GM12872 (cell line): ENCODE data around the gene IL10RB.
A peak's percentile ranks its signal among the peaks of the same experiment; 100 is the strongest.

ENCODE experiments used
- CTCF ChIP-seq: IDR thresholded peaks from 3 replicates; pipeline ENCODE4 v1.5.1; 2011; ENCODE audit warnings: low read depth, mild to moderate bottlenecking, low read length, moderate library complexity; ENCODE audit not compliant: insufficient read depth

Gene IL10RB

GRCh38 chr21:33262921-33263320, 3.2 kb upstream of the IL10RB start:
- TF ChIP-seq CTCF = no peak

- TF ChIP-seq CTCF = no peak
These were observed 1.6 kb upstream of the IL10RB start for GRCh38 chr21:33264561-33264960.

- TF ChIP-seq CTCF = peak; percentile 35; the same call in 2 of the 3 replicates
These were observed 510 bp upstream of the IL10RB start for GRCh38 chr21:33265664-33266049.

DNA sequence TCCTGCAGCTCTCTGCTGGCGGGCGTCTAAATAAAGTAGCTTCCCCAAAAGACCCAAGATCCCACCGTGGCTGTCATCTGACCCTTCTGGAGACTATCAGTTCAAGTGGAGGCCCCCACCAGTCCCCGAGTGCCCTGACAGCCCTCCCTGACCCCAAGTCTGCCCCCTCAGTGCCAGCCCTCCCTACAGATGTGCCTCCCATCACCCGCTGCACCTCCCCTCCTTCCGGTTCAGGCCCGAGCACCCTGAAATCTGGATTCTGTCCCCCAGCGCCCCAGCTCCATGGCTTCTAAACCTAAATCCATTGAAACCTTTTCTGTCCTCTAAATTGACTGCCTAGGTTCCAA, 595 bp downstream of the IL10RB start:
- TF ChIP-seq CTCF = no peak

DNA sequence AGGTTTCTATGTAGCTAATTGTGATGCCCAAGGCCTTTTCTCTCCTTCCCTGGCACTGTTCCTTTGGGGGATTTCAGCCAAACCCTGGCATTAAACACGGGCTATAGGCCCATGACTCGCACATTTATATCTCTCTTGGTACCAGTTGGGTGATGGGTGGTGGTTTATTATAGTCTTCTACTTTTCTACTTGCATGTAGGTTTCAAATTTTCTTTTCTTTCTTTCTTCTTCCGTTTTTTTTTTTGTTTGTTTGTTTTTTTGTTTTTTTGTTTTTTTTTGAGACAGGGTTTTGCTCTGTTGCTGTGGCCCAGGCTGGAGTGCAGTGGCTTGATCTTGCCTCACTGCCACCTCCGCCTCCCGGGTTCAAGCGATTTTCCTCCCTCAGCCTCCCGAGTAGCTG, 1.1 kb downstream of the IL10RB start:
- TF ChIP-seq CTCF = no peak

DNA sequence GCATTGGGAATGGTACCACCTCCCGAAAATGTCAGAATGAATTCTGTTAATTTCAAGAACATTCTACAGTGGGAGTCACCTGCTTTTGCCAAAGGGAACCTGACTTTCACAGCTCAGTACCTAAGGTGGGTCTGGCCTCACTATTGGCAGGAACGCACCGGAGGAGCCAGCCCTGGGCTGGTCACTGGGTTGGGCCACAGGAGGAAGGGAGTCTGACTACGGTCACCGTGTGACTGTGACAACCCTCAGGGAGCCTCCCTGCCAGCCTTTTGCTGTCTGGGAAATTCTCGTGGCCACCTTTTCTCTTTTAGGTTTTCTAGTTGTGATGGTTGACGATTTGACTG, 2.2 kb downstream of the IL10RB start:
- no peak for TF ChIP-seq CTCF

- peak; percentile 50 for TF ChIP-seq CTCF
These were observed 2.7 kb downstream of the IL10RB start for GRCh38 chr21:33268737-33269441.
